Measurements from ENCODE around the gene PRR12.
"Not testable (repeated sequence)": the region's sequence is repeated elsewhere in the genome, so short reads cannot be mapped to it uniquely, and the experiment has no call there.

DNA sequence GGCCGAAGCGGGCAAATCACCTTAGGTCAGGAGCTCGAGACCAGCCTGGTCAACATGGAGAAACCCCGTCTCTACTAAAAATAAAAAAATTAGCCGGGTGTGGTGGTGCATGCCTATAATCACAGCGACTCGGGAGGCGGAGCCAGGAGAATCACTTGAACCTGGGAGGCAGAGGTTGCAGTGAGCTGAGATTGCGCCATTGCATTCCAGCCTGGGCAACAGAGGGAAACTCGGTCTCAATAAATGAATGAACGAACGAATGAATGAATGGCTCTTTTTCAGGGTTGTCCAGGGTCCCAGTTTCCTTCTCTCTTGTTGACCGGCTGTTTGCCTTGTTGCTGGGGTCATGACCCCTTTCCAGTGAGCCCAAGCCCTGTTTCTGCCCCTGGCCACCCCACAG is 26.9 kb downstream of the PRR12 start:
- TF ChIP-seq, protein P1, sequence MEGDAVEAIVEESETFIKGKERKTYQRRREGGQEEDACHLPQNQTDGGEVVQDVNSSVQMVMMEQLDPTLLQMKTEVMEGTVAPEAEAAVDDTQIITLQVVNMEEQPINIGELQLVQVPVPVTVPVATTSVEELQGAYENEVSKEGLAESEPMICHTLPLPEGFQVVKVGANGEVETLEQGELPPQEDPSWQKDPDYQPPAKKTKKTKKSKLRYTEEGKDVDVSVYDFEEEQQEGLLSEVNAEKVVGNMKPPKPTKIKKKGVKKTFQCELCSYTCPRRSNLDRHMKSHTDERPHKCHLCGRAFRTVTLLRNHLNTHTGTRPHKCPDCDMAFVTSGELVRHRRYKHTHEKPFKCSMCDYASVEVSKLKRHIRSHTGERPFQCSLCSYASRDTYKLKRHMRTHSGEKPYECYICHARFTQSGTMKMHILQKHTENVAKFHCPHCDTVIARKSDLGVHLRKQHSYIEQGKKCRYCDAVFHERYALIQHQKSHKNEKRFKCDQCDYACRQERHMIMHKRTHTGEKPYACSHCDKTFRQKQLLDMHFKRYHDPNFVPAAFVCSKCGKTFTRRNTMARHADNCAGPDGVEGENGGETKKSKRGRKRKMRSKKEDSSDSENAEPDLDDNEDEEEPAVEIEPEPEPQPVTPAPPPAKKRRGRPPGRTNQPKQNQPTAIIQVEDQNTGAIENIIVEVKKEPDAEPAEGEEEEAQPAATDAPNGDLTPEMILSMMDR (IDR thresholded peaks at IDR 0.05 in 8 of 11, conservative IDR thresholded peaks at IDR 0.05 in 3 of 11), result not testable (repeated sequence)
- not testable (repeated sequence) for TF ChIP-seq POLR2AphosphoS5, POLR2A (IDR thresholded peaks at IDR 0.05)
